Ectodermal cell (in vitro differentiated cells): ENCODE data around the gene C16orf86.

Experiments
- H3K27ac ChIP-seq: 2 replicates; pipeline ENCODE4 v1.7.0; 2013; ENCODE audit warnings: mild to moderate bottlenecking, low read depth, low read length; ENCODE audit not compliant: insufficient read depth, poor library complexity, severe bottlenecking
- H3K27me3 ChIP-seq: 2 replicates; pipeline ENCODE4 v1.7.0; 2013; ENCODE audit warnings: mild to moderate bottlenecking, low read length; ENCODE audit not compliant: insufficient read depth, control insufficient read depth, poor library complexity, severe bottlenecking
- H3K36me3 ChIP-seq: one replicate; pipeline ENCODE4 v1.7.0; 2013; ENCODE audit warnings: low read length; ENCODE audit not compliant: control insufficient read depth, insufficient read depth
- H3K4me1 ChIP-seq: one replicate; pipeline ENCODE4 v1.7.0; 2013; ENCODE audit warnings: low read length; ENCODE audit not compliant: control insufficient read depth, insufficient read depth
- H3K4me3 ChIP-seq: 2 replicates; pipeline ENCODE4 v1.7.0; 2013; ENCODE audit warnings: low read depth, low read length, control low read depth; ENCODE audit not compliant: insufficient read depth
- H3K9me3 ChIP-seq: 2 replicates; pipeline ENCODE4 v1.7.0; 2013; ENCODE audit warnings: mild to moderate bottlenecking, low read length, moderate library complexity; ENCODE audit not compliant: control insufficient read depth
- WGBS, 2 experiments: methylation state at CpG; one replicate each; pipeline ENCODE4 v1.1.7; 2013; ENCODE audit warnings: missing lambda C conversion rate in 2 of 2; 5-methylcytosine and 5-hydroxymethylcytosine counted together

C16orf86 gene

GRCh38 chr16:67667817-67668494 is 1.3 kb downstream of the C16orf86 start:
- 51 to 58% methylated on average over 18 of the region's 18 CpGs for WGBS, 2 experiments
- peaks cover 3% of the 10 kb centered on the region for H3K27me3 ChIP-seq
- no peaks in the 10 kb centered on the region for H3K9me3 ChIP-seq
- no peak overlapping the region for H3K4me3 ChIP-seq
- H3K4me1 ChIP-seq = peaks cover 13% of the 10 kb centered on the region
- H3K36me3 ChIP-seq = no peaks in the 10 kb centered on the region
- no peak overlapping the region for H3K27ac ChIP-seq

- peaks cover 3% of the 10 kb centered on the region for H3K27me3 ChIP-seq
- H3K36me3 ChIP-seq = no peaks in the 10 kb centered on the region
- H3K4me3 ChIP-seq = no peak overlapping the region
- no peak overlapping the region for H3K27ac ChIP-seq
- peaks cover 13% of the 10 kb centered on the region for H3K4me1 ChIP-seq
- 91 to 92% methylated on average over 6 of the region's 6 CpGs for WGBS, 2 experiments
- no peaks in the 10 kb centered on the region for H3K9me3 ChIP-seq
These were observed 2.0 kb downstream of the C16orf86 start for GRCh38 chr16:67668495-67669157.

GRCh38 chr16:67669499-67670101 is 3.0 kb downstream of the C16orf86 start:
- H3K9me3 ChIP-seq = no peaks in the 10 kb centered on the region
- H3K27ac ChIP-seq = no peak overlapping the region
- 91 to 93% methylated on average over 10 of the region's 10 CpGs for WGBS, 2 experiments
- H3K36me3 ChIP-seq = no peaks in the 10 kb centered on the region
- H3K4me1 ChIP-seq = peaks cover 13% of the 10 kb centered on the region
- peaks cover 3% of the 10 kb centered on the region for H3K27me3 ChIP-seq
- no peak overlapping the region for H3K4me3 ChIP-seq

GRCh38 chr16:67672306-67672705 is 5.7 kb downstream of the C16orf86 start:
- Histone ChIP-seq H3K4me1 (peaks cover 10% of the 10 kb centered on the region), H3K27ac (no peak overlapping the region), H3K27me3 (peaks cover under 1% of the 10 kb centered on the region), H3K36me3 (no peaks in the 10 kb centered on the region), H3K4me3 (no peak overlapping the region), H3K9me3 (no peaks in the 10 kb centered on the region)
- 68 to 70% methylated on average over 4 of the region's 4 CpGs for WGBS, 2 experiments

- no peaks in the 10 kb centered on the region for H3K27me3 ChIP-seq
- H3K4me1 ChIP-seq = peaks cover 3% of the 10 kb centered on the region
- no peak overlapping the region for H3K4me3 ChIP-seq
- no peaks in the 10 kb centered on the region for H3K9me3 ChIP-seq
- no peaks in the 10 kb centered on the region for H3K36me3 ChIP-seq
- no peak overlapping the region for H3K27ac ChIP-seq
- 76 to 81% methylated on average over 13 of the region's 13 CpGs for WGBS, 2 experiments
These were observed 6.4 kb downstream of the C16orf86 start for GRCh38 chr16:67672739-67673662.

- Histone ChIP-seq H3K4me1 (no peaks in the 10 kb centered on the region), H3K27ac (no peak overlapping the region), H3K9me3 (no peaks in the 10 kb centered on the region), H3K27me3 (no peaks in the 10 kb centered on the region), H3K4me3 (no peak overlapping the region), H3K36me3 (no peaks in the 10 kb centered on the region)
- WGBS, 2 experiments = 91 to 93% methylated on average over 21 of the region's 21 CpGs
These were observed 7.3 kb downstream of the C16orf86 start for GRCh38 chr16:67673712-67674580.

GRCh38 chr16:67674851-67675578 is 8.4 kb downstream of the C16orf86 start:
- Histone ChIP-seq H3K27ac (no peak overlapping the region), H3K4me1 (no peaks in the 10 kb centered on the region), H3K27me3 (no peaks in the 10 kb centered on the region), H3K9me3 (no peaks in the 10 kb centered on the region), H3K4me3 (no peak overlapping the region), H3K36me3 (no peaks in the 10 kb centered on the region)
- WGBS, 2 experiments = 96% methylated on average over 28 of the region's 28 CpGs

- Histone ChIP-seq H3K4me3 (no peak overlapping the region), H3K27ac (no peak overlapping the region), H3K9me3 (no peaks in the 10 kb centered on the region), H3K27me3 (no peaks in the 10 kb centered on the region), H3K4me1 (no peaks in the 10 kb centered on the region), H3K36me3 (no peaks in the 10 kb centered on the region)
- WGBS, 2 experiments = 96 to 97% methylated on average over 17 of the region's 17 CpGs
These were observed 8.9 kb downstream of the C16orf86 start for GRCh38 chr16:67675579-67675935.

- H3K9me3 ChIP-seq = no peaks in the 10 kb centered on the region
These were observed 9.4 kb downstream of the C16orf86 start for GRCh38 chr16:67675999-67676398.

More at GRCh38 chr16:67675999-67676398, 9.4 kb downstream of the C16orf86 start:
- no peaks in the 10 kb centered on the region for H3K4me1 ChIP-seq
- no peak overlapping the region for H3K4me3 ChIP-seq
- no peaks in the 10 kb centered on the region for H3K27me3 ChIP-seq
- WGBS, 2 experiments = 92 to 95% methylated on average over 7 of the region's 7 CpGs
- H3K27ac ChIP-seq = no peak overlapping the region
- H3K36me3 ChIP-seq = no peaks in the 10 kb centered on the region
